Lower lobe of right lung (tissue), 2 donors: ENCODE data around the gene BCAR3. TPM values are rescaled to one million over a fixed set of nuclear protein-coding genes. Genes with fewer than 3 reads are reported as not detected.
A peak's percentile ranks its signal among the peaks of the same experiment; 100 is the strongest.

Experiments used
- ATAC-seq, 2 donors: fragments of 200-7000 bp; cut with Tn5 transposase; one replicate each; pipeline ENCODE4 v1.9.1; 2020 to 2022; ENCODE audit warnings: mild to moderate bottlenecking in 2 of 2, moderate library complexity in 2 of 2
- DNase-seq: peaks from one replicate; pipeline ENCODE4 v3.0.0-alpha.2; 2020
- H3K27ac ChIP-seq: fragments of 200-600 bp; one replicate; pipeline ENCODE4 v1.8.0; 2022
- H3K27me3 ChIP-seq: fragments of 200-600 bp; one replicate; pipeline ENCODE4 v1.8.0; 2022; ENCODE audit warnings: low read depth
- H3K36me3 ChIP-seq: fragments of 200-600 bp; one replicate; pipeline ENCODE4 v1.8.0; 2022; ENCODE audit warnings: mild to moderate bottlenecking
- H3K4me1 ChIP-seq: fragments of 200-600 bp; one replicate; pipeline ENCODE4 v1.8.0; 2022
- H3K4me3 ChIP-seq: fragments of 200-600 bp; one replicate; pipeline ENCODE4 v1.8.0; 2022; ENCODE audit warnings: mild to moderate bottlenecking
- H3K9me3 ChIP-seq: fragments of 200-600 bp; one replicate; pipeline ENCODE4 v1.8.0; 2022
- CTCF ChIP-seq: fragments of 200-600 bp; IDR thresholded peaks from one replicate; pipeline ENCODE4 v1.8.0; 2022; ENCODE audit warnings: antibody characterized with exemption, mild to moderate bottlenecking
- intact Hi-C: fragments of 100-400 bp; cut with DNase I; formaldehyde crosslinking; loops from one replicate; pipeline ENCODE4 v1.11.0; 2022
- total RNA-seq: library from RNA; stranded (reverse); fragmentation: NEBNext Ultra II Directional; extraction: Animal tissue kit (Norgen Biotek cat#: 25700); gene quantifications from one replicate; pipeline ENCODE4 v1.2.1, GENCODE V29; 2021
- donor health status: DM: no; HTN: yes; CAD: no; lungs with severe emphysema.

Gene BCAR3
- total RNA-seq, 1 donor from 2014 or later: 24.9 TPM

DNA sequence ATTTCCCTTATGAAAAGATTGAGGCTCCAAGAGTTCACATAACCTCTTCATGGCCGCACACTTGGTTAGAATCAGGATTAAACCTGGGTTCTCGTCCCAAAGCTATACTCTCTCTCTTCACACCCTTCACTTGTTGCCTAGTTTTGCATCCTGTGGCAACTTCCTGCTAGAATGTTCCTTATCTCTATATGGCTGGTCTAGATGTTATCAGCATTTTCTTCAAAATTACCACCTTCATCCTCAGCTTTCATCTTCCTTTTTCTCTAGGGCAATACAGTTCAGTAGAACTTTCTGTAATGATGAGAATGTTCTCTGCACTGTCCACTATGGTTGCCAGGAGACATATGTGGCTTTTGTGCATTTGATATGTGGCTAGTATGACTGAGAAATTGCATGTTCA, 31.1 kb upstream of the BCAR3 start:
- DNase-seq: no peak
- Histone ChIP-seq H3K36me3 (no peaks in the 10 kb centered on the region), H3K27me3 (no peaks in the 10 kb centered on the region), H3K4me1 (peaks cover 30% of the 10 kb centered on the region), H3K4me3 (no peak overlapping the region), H3K9me3 (peaks cover 5% of the 10 kb centered on the region), H3K27ac (no peak overlapping the region)
- ATAC-seq: no peak
- TF ChIP-seq CTCF: no peak
- intact Hi-C loops: no loop called here

GRCh38 chr1:93710499-93711453, 29.1 kb upstream of the BCAR3 start:
- DNase-seq (no peak), ATAC-seq (no peak)
- TF ChIP-seq CTCF: no peak
- H3K9me3 ChIP-seq: no peaks in the 10 kb centered on the region
- H3K4me3 ChIP-seq: no peak overlapping the region
- H3K4me1 ChIP-seq: peaks cover 36% of the 10 kb centered on the region
- no peaks in the 10 kb centered on the region for H3K27me3 ChIP-seq
- H3K27ac ChIP-seq: no peak overlapping the region
- H3K36me3 ChIP-seq: no peaks in the 10 kb centered on the region
- intact Hi-C loops: no loop called here

DNA sequence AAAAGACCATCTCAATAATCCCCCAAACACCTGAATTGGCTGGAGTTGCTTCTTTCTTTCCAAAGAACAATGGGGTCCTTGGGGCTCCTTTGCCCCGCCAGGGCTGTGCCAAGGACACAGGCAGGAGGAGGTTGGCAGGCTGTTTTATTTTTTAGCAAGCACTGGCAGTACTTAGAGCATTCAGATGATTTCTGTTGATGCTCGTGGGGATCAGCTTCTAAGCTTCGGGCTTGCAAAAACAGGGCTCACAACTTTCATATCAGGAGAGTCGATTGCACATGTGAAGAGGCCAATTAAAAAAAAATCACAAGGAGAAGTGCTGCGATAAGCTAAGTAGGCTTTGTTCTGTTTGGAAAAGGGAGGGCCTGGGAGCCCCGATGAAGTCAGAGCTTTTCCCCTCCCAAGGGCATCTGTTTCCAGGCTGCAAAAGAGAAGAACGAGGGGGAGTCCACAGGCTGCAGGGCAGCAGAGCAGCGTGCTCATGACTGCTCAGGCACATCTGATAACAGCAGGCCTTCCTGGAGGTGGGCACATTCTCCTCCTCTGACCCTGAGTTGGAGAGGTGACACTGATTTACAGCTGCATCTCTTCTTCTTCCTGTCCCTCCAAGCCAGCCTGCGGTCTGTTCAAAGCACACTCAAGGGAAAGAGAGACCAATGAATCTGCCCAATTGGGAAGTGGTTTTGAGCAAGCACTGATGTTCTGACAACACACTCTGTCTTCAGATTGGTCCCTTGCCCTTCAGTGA, 27.3 kb upstream of the BCAR3 start:
- DNase-seq: no peak

GRCh38 chr1:93707956-93708355, 26.3 kb upstream of the BCAR3 start:
- DNase-seq (no peak), ATAC-seq (peak; percentile 34 to 35)
- Histone ChIP-seq H3K9me3 (no peaks in the 10 kb centered on the region), H3K4me1 (peaks cover 31% of the 10 kb centered on the region), H3K27ac (no peak overlapping the region), H3K4me3 (no peak overlapping the region), H3K27me3 (no peaks in the 10 kb centered on the region), H3K36me3 (no peaks in the 10 kb centered on the region)
- intact Hi-C loops: no loop called here
- TF ChIP-seq CTCF: no peak

More for the DNA sequence above, 27.3 kb upstream of the BCAR3 start:
- TF ChIP-seq CTCF: no peak
- Histone ChIP-seq H3K27ac (no peak overlapping the region), H3K4me1 (peaks cover 37% of the 10 kb centered on the region), H3K36me3 (no peaks in the 10 kb centered on the region), H3K27me3 (no peaks in the 10 kb centered on the region), H3K4me3 (no peak overlapping the region), H3K9me3 (no peaks in the 10 kb centered on the region)
- intact Hi-C loops: no loop called here
- ATAC-seq: peak; percentile 80 to 90

DNA sequence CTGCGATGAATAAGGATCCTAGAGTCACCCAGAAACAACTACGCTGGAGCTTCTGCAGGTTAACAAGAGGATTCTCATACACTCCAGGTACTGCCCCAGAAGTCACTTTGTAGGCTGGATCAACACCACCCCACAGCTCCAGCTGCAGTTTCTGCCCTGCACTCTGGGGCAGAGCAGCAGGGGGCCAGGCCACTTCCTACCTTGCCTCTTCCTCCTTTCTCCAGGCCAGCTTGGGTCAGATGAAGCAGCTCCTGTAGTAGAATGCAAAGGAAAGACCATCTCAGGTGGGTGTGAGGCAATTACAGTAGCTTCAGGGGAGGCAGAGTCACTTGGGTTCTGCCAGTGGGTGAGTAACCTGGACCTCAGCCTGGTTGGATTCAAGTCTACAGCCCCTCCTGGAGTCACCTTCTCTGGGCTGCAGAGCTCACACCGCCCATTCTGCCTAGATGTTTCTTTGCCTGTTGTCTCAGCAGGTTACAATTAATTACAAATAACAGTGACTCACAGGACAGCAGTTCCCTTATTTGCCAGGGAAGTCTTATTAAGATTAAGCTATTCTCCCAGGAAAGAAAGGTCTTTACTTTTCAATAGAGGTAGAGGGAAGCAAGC, 24.4 kb upstream of the BCAR3 start:
- DNase-seq (no peak), ATAC-seq (no peak)
- no peak for TF ChIP-seq CTCF
- peaks cover 48% of the 10 kb centered on the region for H3K4me1 ChIP-seq
- no peaks in the 10 kb centered on the region for H3K27me3 ChIP-seq
- no peak overlapping the region for H3K4me3 ChIP-seq
- intact Hi-C loops: no loop called here
- H3K9me3 ChIP-seq: no peaks in the 10 kb centered on the region
- no peak overlapping the region for H3K27ac ChIP-seq
- no peaks in the 10 kb centered on the region for H3K36me3 ChIP-seq
